Stimulated activated naive B cell treated with anti-CD40 and anti-IgM and Interleukin-4, amounts not matched to agents 10 μg/mL and 1 μg/mL and 100 μg/mL, for 72 hours (primary cell): Measurements from ENCODE around the gene SDC1.
"Not testable (repeated sequence)": the region's sequence is repeated elsewhere in the genome, so short reads cannot be mapped to it uniquely, and the experiment has no call there.

Source experiments
- ATAC-seq, 2 donors: fragments of 150-1000 bp; cut with Tn5 transposase; replicated peaks; 2 replicates each; pipeline ENCODE4 v1.10.0; 2021; ENCODE audit warnings: moderate library complexity in 1 of 2
- DNase-seq: peaks from one replicate; pipeline ENCODE4 v3.0.0; 2021
- H3K27ac Mint-ChIP-seq: one replicate; pipeline ENCODE4 v1.8.0; 2022; ENCODE audit warnings: mild to moderate bottlenecking, mixed read lengths
- H3K27me3 Mint-ChIP-seq, 2 donors: one replicate each; pipeline ENCODE4 v1.8.0; 2022; ENCODE audit warnings: mixed read lengths in 2 of 2
- H3K36me3 Mint-ChIP-seq, 2 donors: one replicate each; pipeline ENCODE4 v1.8.0; 2022; ENCODE audit warnings: mixed read lengths in 2 of 2, mild to moderate bottlenecking in 1 of 2
- H3K4me1 Mint-ChIP-seq, 2 donors: one replicate each; pipeline ENCODE4 v1.8.0; 2022; ENCODE audit warnings: mixed read lengths in 2 of 2, mild to moderate bottlenecking in 1 of 2
- H3K4me3 Mint-ChIP-seq, 2 donors: one replicate each; pipeline ENCODE4 v1.8.0; 2022; ENCODE audit warnings: mild to moderate bottlenecking in 2 of 2, mixed read lengths in 2 of 2, moderate library complexity in 1 of 2
- H3K9me3 Mint-ChIP-seq, 2 donors: one replicate each; pipeline ENCODE4 v1.8.0; 2022; ENCODE audit warnings: mixed read lengths in 2 of 2, mild to moderate bottlenecking in 1 of 2

The SDC1 gene

DNA sequence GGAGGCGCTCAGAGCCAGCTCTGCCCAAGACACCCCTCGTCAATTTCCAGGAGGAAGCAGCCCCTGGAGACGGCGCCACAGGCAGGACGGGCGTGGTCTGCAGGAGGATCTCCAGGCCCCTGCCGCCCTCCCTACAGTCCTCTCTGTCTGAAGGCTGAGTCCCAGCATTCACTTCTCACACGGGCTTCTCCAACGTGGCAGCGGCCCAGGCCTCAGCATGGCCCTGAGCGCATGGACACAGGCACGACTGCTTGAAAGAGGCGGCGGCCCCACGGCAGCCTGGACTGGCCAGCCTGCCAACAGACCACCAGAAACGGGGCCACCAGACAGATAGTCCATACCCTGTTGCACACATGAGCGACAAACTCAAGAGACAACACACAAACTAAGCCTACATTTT lies 23.3 kb downstream of the SDC1 start:
- Mint-ChIP-seq H3K9me3 (no peaks in the 10 kb centered on the region), H3K27ac (no peak overlapping the region), H3K36me3 (no peaks in the 10 kb centered on the region), H3K27me3 (peaks cover 0 to 5% of the 10 kb centered on the region in 2 donors), H3K4me1 (peaks cover 2 to 3% of the 10 kb centered on the region in 2 donors), H3K4me3 (no peak overlapping the region)
- DNase-seq (no peak), ATAC-seq (no peak)

DNA sequence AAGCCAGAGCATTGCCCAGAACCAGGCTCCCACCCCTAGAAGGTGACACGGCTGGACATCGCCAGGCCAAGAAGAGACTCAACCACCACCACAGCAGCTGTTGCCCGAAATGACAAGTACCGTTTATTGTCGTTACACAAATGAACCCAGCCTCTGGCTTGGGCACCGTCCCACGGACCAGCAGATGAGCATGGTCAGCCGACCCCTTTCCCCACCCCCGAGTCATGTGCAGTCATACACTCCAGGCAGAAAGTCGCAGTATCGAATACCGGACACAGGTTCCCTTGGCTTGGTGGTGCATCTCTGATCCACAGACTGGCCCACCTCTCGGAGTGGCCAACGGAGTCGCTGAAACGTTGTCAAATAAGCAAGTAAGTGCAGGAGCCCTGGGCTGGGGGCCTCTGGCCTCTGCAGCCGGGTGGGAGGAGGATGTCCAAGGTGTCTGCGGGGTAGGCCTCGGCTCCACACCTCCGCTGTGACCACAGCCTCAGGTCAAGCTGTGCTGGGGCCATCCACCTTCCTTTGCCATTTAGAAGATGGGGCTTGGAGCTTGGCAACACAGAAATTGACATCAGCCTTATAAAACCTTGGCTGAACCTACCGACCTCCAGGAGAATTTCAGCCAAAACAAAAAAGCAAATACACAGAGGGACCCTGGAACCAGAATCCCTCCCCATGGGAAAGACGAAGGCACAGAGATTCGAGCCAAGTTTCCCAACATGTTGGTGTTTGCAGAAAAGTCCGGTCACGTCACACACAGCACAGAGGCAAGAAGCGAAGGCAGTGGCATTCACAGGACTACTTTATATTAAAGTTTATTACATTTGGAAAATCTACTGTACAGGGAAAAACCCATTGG lies 24.0 kb downstream of the SDC1 start:
- Mint-ChIP-seq H3K4me1 (no peaks in the 10 kb centered on the region), H3K27me3 (peaks cover 0 to 5% of the 10 kb centered on the region in 2 donors), H3K4me3 (no peak overlapping the region), H3K27ac (no peak overlapping the region), H3K9me3 (no peaks in the 10 kb centered on the region), H3K36me3 (no peaks in the 10 kb centered on the region)
- DNase-seq (no peak), ATAC-seq (no peak)

GRCh38 chr2:20199633-20200270 lies 25.2 kb downstream of the SDC1 start:
- Mint-ChIP-seq H3K9me3 (no peaks in the 10 kb centered on the region), H3K4me3 (no peak overlapping the region), H3K36me3 (no peaks in the 10 kb centered on the region), H3K27me3 (peaks cover 0 to 5% of the 10 kb centered on the region in 2 donors), H3K27ac (no peak overlapping the region), H3K4me1 (no peaks in the 10 kb centered on the region)
- ATAC-seq, result no peak
- DNase-seq, result no peak

DNA sequence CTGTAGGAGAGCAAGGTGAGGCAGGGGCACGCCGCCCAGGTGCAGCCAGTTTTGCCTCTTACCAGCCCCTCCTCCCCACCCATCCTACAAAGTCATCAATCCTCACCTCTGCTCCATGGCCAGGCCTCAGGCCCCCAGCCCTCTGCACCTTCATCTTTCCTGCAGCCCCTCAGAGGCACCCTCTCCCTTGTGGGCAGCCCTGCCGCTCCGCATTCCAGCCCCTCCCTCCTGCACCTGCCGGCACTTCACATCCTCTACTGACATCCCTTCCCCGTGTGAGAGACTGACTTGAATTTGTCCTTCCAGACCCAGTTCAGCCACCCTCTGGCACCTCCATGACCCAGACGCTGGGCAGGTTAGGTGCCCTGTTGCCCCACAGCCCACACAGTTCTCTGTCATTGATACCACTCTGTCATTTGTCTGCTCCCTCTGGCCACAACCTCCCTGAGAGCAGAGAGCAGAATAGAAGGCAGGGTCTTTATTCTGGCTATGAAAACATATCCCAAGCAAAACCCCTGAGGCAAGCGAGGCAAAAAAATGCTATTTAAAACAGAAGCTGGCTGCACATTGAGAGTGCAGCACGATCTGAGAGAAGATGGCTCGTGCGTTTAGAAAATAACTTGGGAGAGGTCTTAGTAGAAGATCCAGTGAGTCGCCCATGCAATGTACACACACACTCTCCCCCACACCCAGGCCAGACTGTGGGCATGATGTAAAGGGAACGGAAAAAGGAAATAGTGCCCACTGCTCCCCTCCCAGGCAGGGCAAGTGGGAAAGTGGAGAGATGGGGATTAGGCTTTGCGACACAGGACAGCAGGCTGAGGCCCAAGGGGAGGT lies 25.9 kb downstream of the SDC1 start:
- Mint-ChIP-seq H3K27ac (no peak overlapping the region), H3K4me1 (no peaks in the 10 kb centered on the region), H3K36me3 (no peaks in the 10 kb centered on the region), H3K9me3 (no peaks in the 10 kb centered on the region), H3K27me3 (peaks cover 0 to 5% of the 10 kb centered on the region in 2 donors), H3K4me3 (no peak overlapping the region)
- ATAC-seq (no peak), DNase-seq (no peak)

- peaks cover 0 to 5% of the 10 kb centered on the region in 2 donors for H3K27me3 Mint-ChIP-seq
- ATAC-seq, result no peak
- no peak overlapping the region for H3K4me3 Mint-ChIP-seq
- H3K4me1 Mint-ChIP-seq, result no peaks in the 10 kb centered on the region
- no peak for DNase-seq
- no peaks in the 10 kb centered on the region for H3K9me3 Mint-ChIP-seq
- no peak overlapping the region for H3K27ac Mint-ChIP-seq
- H3K36me3 Mint-ChIP-seq, result no peaks in the 10 kb centered on the region
These were observed 26.9 kb downstream of the SDC1 start for GRCh38 chr2:20198001-20198400.

DNA sequence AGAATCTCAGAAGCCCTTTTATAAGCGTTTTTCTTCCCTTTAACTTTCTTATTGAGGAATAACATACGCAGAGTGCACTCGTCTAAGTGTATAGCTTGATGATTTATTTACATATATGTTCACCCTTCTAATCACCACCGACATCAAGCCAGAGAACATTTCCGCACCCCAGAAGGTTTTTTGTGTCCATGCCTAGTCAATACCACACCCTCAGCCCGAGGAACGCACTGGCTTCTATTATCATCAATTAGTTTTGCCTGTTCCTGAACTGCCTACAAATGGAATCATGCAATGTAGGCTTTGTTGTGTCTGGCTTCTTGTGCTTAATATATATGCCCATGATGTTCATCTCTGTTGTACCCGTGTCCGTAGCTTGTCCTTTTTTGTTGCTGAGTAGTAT lies 27.7 kb downstream of the SDC1 start:
- no peak overlapping the region for H3K27ac Mint-ChIP-seq
- H3K27me3 Mint-ChIP-seq, result peaks cover 0 to 5% of the 10 kb centered on the region in 2 donors
- no peaks in the 10 kb centered on the region for H3K9me3 Mint-ChIP-seq

GRCh38 chr2:20196657-20197161 lies 28.2 kb downstream of the SDC1 start:
- Mint-ChIP-seq H3K27ac (no peak overlapping the region), H3K36me3 (no peaks in the 10 kb centered on the region), H3K27me3 (peaks cover 0 to 5% of the 10 kb centered on the region in 2 donors), H3K4me3 (no peak overlapping the region), H3K9me3 (no peaks in the 10 kb centered on the region), H3K4me1 (no peaks in the 10 kb centered on the region)
- DNase-seq (no peak), ATAC-seq (no peak)

More for the DNA sequence above, 27.7 kb downstream of the SDC1 start:
- DNase-seq (no peak), ATAC-seq (no peak)
- no peaks in the 10 kb centered on the region for H3K4me1 Mint-ChIP-seq
- H3K4me3 Mint-ChIP-seq, result no peak overlapping the region
- H3K36me3 Mint-ChIP-seq, result no peaks in the 10 kb centered on the region

- no peaks in the 10 kb centered on the region for H3K9me3 Mint-ChIP-seq
- no peak for ATAC-seq
- no peaks in the 10 kb centered on the region for H3K36me3 Mint-ChIP-seq
- no peak overlapping the region for H3K27ac Mint-ChIP-seq
- peaks cover 0 to 5% of the 10 kb centered on the region in 2 donors for H3K27me3 Mint-ChIP-seq
- no peak overlapping the region for H3K4me3 Mint-ChIP-seq
- DNase-seq, result no peak
- no peaks in the 10 kb centered on the region for H3K4me1 Mint-ChIP-seq
These were observed 28.8 kb downstream of the SDC1 start for GRCh38 chr2:20196053-20196656.

DNA sequence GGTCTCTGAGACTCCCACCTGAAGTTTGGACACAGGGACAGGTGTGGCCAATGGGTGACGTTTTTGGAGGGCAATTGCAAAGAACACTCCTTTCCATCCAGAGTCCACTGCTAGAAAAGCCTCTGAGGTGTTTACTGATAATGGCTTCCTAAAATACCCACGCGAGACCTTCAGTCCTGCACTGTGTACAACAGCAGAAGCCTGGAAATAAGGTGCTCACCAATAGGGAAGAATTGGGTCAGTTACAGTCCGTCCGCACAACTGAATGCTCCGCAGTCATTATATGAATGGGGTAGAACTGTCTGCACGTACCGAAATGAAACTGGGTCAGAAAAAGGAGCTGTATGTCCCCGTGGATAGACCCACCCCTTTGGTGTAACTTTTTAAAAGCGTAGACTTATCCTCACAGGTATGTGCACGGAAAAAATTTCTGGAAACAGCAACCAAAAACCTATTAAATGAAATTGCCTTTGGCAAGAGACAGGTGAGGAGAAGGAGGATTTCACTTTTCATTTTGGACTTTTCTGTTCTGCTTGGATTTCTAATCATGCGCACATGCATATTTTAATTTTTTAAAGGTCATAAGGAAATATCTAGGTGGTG lies 29.4 kb downstream of the SDC1 start:
- Mint-ChIP-seq H3K4me1 (no peaks in the 10 kb centered on the region), H3K27ac (no peak overlapping the region), H3K4me3 (no peak overlapping the region), H3K36me3 (no peaks in the 10 kb centered on the region), H3K9me3 (no peaks in the 10 kb centered on the region), H3K27me3 (peaks cover 0 to 5% of the 10 kb centered on the region in 2 donors)
- DNase-seq (no peak), ATAC-seq (no peak)

- not testable (repeated sequence) for DNase-seq, H3K9me3 Mint-ChIP-seq, H3K4me1 Mint-ChIP-seq, H3K36me3 Mint-ChIP-seq, H3K27me3 Mint-ChIP-seq, H3K4me3 Mint-ChIP-seq, H3K27ac Mint-ChIP-seq, ATAC-seq
These were observed 29.9 kb downstream of the SDC1 start for GRCh38 chr2:20195016-20195411.

DNA sequence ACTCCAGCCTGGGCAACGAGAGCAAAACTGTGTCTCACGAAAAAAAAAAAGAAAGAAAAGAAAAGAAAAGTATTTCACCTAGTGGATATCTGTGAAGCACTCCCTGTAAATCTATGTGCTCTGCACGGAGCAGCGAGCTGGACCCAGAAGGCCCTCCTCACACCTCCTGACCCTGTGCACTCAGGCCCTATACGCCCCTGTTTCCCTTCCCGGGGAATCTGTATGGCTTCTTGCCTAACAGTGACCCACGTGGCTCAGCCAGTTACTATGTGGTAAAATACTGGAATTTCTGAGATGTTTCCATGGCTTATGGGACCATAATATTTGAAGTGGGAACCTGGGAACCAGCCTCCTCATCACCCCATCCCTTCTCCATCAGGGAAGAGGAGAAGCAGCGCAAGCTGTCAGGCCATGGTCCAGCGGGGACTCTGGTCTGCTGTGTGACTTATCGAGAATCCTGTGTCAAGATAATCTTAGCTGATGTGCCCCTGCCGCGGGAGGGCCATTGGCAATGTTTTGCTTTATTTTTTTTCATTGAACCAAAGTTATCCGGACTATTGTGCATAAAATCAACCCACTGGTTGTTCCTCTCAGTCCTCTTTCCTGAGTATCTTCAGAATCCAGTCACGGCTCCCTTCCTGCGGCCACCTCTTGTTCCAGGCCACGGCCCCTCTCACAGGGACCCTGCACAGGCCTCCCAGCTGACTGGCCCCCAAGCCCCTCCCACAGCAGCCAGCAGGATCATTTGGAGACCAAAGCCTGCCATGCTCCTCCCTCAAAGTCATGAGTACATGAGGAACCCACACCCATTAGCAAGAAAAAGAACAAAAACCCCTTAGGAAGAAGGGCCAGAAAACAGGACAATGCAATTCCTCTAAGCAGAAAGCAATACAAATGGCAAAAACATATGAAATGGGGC lies 30.6 kb downstream of the SDC1 start:
- Mint-ChIP-seq H3K9me3 (no peaks in the 10 kb centered on the region), H3K36me3 (no peaks in the 10 kb centered on the region), H3K4me3 (no peak overlapping the region), H3K27ac (peak overlapping the region; percentile 9), H3K4me1 (no peaks in the 10 kb centered on the region), H3K27me3 (peaks cover 0 to 5% of the 10 kb centered on the region in 2 donors)
- ATAC-seq (no peak), DNase-seq (no peak)

DNA sequence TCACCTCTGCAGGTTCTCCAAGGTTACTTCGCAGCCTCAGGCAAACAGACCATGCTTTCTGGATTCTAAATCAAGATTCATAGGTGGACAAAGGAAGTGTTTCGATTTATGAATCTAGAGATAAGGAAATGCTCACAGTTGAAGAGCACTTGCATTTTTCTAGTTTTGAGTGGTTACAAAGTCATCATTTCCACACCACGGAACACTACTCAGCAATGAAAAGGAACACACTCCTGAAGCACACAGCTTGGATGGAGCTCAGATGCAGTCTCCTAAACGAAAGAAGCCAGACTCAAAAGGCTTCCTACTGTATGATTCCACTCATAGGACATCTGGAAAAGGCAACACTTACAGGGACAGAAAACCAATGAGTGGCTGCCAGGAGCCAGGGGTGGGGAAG lies 31.7 kb downstream of the SDC1 start:
- Mint-ChIP-seq H3K4me3 (no peak overlapping the region), H3K9me3 (no peaks in the 10 kb centered on the region), H3K27ac (peak overlapping the region; percentile 5), H3K27me3 (peaks cover 0 to 3% of the 10 kb centered on the region in 2 donors), H3K36me3 (no peaks in the 10 kb centered on the region), H3K4me1 (no peaks in the 10 kb centered on the region)
- ATAC-seq (no peak), DNase-seq (no peak)

GRCh38 chr2:20192781-20193180 lies 32.1 kb downstream of the SDC1 start:
- no peaks in the 10 kb centered on the region for H3K4me1 Mint-ChIP-seq
- no peaks in the 10 kb centered on the region for H3K36me3 Mint-ChIP-seq
- no peak for DNase-seq
- H3K9me3 Mint-ChIP-seq, result no peaks in the 10 kb centered on the region
- H3K27me3 Mint-ChIP-seq, result no peaks in the 10 kb centered on the region
- H3K4me3 Mint-ChIP-seq, result no peak overlapping the region
- H3K27ac Mint-ChIP-seq, result no peak overlapping the region
- ATAC-seq, result no peak
